Amniotic stem cell (primary cell): ENCODE results near the gene SLC38A4.
"Not testable (repeated sequence)": the region's sequence is repeated elsewhere in the genome, so short reads cannot be mapped to it uniquely, and the experiment has no call there.

Experiments used
- DNase-seq: peaks from one replicate; lab custom pipeline; 2025; lab: John Stamatoyannopoulos, UW

Gene SLC38A4, protein sequence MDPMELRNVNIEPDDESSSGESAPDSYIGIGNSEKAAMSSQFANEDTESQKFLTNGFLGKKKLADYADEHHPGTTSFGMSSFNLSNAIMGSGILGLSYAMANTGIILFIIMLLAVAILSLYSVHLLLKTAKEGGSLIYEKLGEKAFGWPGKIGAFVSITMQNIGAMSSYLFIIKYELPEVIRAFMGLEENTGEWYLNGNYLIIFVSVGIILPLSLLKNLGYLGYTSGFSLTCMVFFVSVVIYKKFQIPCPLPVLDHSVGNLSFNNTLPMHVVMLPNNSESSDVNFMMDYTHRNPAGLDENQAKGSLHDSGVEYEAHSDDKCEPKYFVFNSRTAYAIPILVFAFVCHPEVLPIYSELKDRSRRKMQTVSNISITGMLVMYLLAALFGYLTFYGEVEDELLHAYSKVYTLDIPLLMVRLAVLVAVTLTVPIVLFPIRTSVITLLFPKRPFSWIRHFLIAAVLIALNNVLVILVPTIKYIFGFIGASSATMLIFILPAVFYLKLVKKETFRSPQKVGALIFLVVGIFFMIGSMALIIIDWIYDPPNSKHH

GRCh38 chr12:46825591-46826414 is at the start of gene SLC38A4:
TSS of gene SLC38A4 (minus strand) at chr12:46825997. CDS start at chr12:46793071, 32,926 bp downstream.
- peak; percentile 2 for DNase-seq

GRCh38 chr12:46875095-46875494 is 49.3 kb upstream of the SLC38A4 start:
- DNase-seq: no peak

DNA sequence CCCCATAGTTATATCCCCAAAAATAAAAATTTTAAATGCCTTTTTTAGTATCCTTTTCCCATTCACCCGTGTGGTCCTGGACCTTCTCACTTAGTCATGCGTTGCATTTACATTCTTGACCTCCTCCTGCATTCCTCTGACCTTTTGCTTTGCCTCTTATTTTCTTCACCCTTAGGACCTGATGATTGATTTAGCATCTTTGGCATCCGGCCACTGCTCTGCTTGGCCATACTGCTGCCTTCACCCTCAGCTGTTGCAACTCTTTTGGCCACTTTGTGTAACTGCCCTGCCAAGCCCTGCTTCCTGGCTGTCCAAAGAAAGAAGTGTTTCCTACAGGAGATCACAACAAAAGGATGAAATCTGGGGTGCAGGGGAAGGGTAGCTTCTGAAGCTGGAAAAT is 48.8 kb upstream of the SLC38A4 start:
- DNase-seq: no peak

- no peak for DNase-seq
These were observed 46.3 kb upstream of the SLC38A4 start for GRCh38 chr12:46872135-46872534.

GRCh38 chr12:46865311-46865710 is 39.5 kb upstream of the SLC38A4 start:
- no peak for DNase-seq

- no peak for DNase-seq
These were observed 32.6 kb upstream of the SLC38A4 start for GRCh38 chr12:46858368-46858767.

DNA sequence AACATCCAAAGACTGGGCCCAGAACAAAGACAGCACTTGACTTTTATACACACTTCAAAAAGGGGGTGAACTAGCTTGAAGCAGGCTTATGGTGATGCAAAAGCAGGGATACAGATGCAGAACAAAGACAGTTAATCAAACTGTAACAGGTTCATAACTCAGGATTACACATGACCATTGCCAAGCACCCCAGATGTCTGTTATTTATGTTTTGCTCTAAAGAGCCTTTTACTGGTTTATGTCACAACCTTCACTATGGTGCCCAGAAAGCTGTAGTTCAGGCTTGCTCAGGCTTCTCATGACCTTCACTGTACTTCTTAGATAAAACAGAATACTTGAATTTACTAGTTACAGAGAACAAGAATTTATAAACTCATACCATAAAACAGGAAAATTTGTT is 31.7 kb upstream of the SLC38A4 start:
- DNase-seq: no peak

- DNase-seq: no peak
These were observed 30.0 kb upstream of the SLC38A4 start for GRCh38 chr12:46855760-46856159.

GRCh38 chr12:46854188-46854587 is 28.4 kb upstream of the SLC38A4 start:
- DNase-seq: not testable (repeated sequence)

DNA sequence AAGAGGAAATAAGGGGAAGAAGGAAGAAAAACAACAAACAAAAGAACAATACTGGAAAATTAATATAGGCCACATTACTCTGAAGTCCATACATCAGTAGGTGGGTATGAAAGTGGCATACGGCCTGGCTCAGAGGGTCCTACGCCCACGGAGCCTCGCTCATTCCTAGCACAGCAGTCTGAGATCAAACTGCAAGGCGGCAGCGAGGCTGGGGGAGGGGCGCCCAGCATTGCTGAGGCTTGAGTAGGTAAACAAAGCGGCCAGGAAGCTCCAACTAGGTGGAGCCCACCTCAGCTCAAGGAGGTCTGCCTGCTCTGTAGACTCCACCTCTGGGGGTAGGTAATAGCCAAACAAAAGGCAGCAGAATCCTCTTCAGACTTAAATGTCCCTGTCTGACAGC is 23.0 kb upstream of the SLC38A4 start:
- DNase-seq: not testable (repeated sequence)

DNA sequence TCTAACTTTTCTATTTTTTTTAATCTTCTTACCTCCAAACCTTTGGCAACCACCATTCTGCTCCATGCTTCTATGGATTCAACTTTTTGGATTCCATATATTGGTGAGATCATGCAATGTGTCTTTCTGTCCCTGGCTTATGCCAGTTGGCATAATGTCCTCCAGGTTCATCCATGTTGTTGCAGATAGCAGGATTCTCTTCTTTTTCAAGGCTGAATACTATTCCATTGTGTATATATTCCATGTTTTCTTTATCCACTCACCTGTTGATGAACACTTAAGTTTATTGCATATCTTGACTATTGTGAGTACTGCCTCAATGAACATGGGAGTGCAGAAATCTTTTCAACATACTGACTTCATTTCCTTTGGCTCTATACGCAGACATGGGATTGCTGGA is 21.2 kb upstream of the SLC38A4 start:
- DNase-seq: no peak

DNA sequence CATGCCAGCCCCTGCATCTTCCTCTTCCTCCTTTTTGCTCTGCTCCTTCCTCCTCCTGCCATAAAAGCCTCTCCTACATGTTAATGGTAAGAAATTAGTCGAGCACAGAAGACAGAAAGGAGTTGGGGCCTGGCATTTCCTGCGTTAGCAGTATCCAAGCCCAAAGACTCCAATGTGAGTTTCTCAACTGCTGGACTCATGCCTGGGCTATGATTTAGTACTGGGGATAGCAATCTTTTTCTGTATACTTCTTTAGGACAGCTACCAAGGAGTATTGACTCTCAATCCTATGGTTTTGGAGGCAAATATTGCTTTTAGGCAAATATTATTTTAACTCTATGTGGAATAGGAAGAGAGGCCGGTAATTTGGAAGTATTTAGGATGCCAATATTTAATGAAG is 18.0 kb upstream of the SLC38A4 start:
- no peak for DNase-seq

GRCh38 chr12:46841891-46842290 is 16.1 kb upstream of the SLC38A4 start:
- no peak for DNase-seq

DNA sequence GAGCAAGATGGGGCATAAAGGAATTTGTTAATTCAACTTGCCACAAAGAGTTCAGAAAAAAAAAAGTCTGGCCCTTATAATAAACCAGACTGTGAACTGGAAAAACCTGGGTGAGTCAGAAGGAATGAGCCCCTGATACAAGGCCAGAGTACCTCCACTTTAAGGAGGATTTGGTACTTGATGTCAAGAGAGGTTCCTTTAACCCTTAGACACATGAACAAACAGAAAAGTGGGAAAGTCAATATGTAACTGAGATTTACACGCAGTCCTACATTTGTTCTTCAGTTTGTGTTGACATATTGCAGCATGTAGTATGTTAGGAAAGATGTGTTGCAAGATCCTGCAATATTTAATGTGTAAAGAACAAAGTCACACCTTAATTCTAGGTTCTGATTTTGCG is 14.2 kb upstream of the SLC38A4 start:
- no peak for DNase-seq

GRCh38 chr12:46839232-46839631 is 13.4 kb upstream of the SLC38A4 start:
- no peak for DNase-seq

DNA sequence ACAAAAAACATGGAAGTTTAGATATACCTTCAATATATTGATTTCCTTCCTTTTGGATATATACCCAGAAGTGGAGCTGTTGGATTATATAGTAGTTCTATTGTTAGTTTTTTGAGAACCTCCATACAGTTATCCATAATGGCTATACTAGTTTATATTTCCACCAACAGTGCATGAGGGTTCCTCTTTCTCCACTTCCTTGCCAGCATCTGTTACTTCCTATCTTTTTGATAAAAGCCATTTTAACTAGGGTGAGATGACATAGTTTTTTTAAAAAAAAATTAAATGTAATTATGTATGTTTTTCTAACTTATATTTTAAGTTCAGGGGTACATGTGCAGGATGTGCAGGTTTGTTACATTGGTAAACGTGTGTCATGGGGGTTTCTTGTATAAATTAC is 10.0 kb upstream of the SLC38A4 start:
- no peak for DNase-seq

DNA sequence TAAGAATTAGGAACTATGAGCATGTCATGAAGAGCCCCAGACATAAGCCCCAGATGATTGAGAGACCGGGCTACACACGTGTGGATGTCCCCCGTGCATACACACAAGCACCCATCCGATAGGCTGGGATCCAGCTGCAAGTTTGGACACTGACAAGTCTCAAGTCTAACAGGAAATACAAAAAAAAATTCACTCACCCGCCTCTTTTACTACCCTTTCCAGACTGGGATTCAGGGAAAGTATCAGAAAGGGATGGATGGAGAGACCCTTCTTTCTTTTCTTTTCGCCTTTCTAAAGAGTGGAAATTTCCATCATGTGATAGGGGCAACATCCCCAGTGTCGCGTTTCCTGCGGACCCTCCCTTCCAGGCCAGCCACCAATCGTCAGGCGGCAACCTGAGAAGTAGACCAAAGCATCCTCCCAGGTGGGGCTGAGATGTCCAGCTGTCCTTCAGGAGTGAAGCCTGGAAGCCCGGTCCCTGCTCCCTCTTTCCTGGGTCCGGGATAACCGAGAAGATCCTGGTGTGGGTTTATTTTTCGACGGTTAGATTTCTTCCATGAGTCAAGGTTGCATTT is 6.4 kb upstream of the SLC38A4 start:
- DNase-seq: no peak

DNA sequence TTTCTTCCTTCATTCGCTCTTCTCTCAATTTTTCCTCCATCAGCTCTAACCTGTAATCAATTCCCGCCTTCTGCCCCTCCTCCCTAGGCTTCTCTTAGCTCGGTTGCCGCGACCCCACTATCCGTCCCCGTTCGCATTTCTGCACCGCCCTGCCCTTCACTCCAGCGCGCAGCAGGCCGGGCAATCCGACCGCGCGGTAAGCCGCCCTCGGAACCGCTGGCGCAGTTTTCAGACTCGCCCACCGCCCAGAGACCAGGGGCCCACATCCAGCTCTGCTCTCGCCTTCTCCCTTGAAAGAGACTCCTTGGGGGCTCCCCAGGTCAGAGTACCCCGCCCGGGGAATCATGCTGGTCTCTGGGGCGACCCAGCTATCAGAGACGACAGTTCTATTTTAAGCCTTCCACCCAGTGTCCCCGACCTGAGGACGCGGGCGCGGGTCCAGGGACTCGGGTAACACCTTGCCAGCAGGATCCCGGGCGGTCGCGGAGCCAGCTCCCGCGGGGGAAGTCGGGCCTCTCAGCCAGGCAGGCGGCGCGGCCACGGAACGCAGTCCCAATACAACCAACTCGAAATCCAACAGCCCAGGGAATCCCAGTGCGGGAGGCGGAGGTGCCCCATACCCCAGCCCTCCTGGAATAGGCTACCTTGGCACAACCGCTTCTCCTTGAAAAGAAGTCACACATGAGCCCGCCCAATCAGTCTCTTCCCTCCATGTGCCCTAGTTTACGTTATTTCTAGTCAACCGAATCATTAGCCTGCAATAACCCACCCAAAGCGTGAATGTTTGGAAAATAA is 5.7 kb upstream of the SLC38A4 start:
- DNase-seq: no peak

- DNase-seq: no peak
These were observed 5.0 kb upstream of the SLC38A4 start for GRCh38 chr12:46830731-46831334.

DNA sequence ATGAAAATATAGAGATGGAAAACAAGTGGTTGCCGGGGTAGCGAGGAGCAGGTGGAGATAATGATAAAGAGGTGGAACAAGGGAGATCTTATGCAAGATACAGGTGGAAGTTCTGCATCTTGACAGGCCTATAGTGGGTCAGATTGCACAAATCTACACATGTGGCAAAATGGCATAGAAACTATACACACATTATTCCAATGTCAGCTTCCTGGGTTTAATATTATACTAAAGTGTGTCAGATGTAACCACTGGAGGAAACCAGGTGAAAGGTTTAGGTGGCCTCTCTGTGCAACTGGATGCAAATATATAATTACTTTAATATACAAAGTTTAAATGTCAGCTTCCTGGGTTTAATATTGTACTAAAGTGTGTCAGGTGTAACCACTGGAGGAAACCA is 1.1 kb downstream of the SLC38A4 start:
- no peak for DNase-seq

GRCh38 chr12:46818642-46819041 is 7.2 kb downstream of the SLC38A4 start:
- DNase-seq: no peak
